OCI-LY1 (cell line): ENCODE data around the gene DYSF.

Experiments
- EZH2 ChIP-seq: fragments of 200-600 bp; sonication (generic), shearing (Covaris generic); IDR thresholded peaks from 2 replicates; pipeline ENCODE4 v1.8.0; 2017; ENCODE audit warnings: borderline replicate concordance, mixed run types, mild to moderate bottlenecking, antibody characterized with exemption, low read length, moderate library complexity, mixed read lengths
- TF ChIP-seq, protein P1 (sequence below): fragments of 200-600 bp; sonication (generic), shearing (Covaris generic); IDR thresholded peaks from 2 replicates; pipeline ENCODE4 v1.5.1; 2017; ENCODE audit warnings: mild to moderate bottlenecking, antibody characterized with exemption, low read length, moderate library complexity, mixed read lengths

DNA sequence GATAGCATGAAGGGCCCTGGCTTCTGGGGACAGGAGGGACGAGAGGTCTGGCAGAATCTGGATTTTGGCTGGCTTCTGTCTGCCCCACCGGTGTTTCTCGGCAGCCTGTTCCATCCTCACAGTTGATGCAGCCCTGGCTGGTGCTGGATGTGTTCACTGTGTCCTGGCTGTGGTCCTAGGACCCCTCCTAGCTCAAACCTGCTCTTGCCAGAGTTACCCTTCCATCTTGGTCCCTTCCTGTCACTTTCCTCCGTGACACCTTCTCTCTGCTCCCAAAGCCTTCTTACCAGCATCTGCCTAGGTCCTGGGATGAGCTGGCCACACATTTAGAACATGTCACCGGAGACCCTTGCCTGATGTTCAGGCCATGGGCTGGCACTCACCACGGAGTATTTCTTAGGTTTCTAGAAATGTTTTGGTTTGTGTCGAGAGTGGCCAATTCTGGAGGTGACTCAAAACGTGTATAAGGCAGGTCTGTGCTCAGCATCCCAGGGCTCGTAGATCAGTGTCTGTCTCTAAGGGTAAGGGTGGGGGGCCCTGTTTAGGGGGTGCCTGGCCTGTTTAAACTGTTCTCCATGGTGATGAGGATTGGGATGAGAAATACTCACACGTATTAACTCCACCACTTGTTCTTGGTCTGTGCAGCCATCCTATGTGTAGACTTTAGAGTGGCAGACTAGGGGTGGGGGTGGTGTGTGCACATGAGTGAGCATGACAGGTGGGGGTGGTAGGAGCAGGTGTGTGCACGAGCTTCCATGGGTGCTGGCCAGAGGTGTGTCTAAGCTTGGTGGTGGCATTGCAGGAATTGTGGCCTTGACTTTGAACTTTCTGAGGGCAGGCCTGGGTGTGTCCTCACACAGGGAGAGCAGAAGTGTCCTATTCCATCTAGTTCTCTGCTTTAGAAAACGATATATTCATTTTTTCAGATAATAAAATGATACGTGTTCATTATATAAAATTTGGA lies 162.7 kb downstream of the DYSF start:
- TF ChIP-seq, protein P1, sequence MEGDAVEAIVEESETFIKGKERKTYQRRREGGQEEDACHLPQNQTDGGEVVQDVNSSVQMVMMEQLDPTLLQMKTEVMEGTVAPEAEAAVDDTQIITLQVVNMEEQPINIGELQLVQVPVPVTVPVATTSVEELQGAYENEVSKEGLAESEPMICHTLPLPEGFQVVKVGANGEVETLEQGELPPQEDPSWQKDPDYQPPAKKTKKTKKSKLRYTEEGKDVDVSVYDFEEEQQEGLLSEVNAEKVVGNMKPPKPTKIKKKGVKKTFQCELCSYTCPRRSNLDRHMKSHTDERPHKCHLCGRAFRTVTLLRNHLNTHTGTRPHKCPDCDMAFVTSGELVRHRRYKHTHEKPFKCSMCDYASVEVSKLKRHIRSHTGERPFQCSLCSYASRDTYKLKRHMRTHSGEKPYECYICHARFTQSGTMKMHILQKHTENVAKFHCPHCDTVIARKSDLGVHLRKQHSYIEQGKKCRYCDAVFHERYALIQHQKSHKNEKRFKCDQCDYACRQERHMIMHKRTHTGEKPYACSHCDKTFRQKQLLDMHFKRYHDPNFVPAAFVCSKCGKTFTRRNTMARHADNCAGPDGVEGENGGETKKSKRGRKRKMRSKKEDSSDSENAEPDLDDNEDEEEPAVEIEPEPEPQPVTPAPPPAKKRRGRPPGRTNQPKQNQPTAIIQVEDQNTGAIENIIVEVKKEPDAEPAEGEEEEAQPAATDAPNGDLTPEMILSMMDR = no peak
- no peak for TF ChIP-seq EZH2
